Measurements from ENCODE around the gene KDM1B. TPM values are rescaled to one million over a fixed set of nuclear protein-coding genes. Genes with fewer than 3 reads are reported as not detected.

KDM1B gene
- 10 to 100 TPM; 28.4 to 43.5 TPM for total RNA-seq

- H3K36me3 ChIP-seq, result no peaks in the 10 kb centered on the region
- peak within 1 kb of the TSS; percentile 90 for H3K4me3 ChIP-seq
- H3K27ac ChIP-seq, result peak within 1 kb of the TSS; percentile 94
- H3K4me1 ChIP-seq, result peaks cover 9% of the 10 kb centered on the region
- no peaks in the 10 kb centered on the region for H3K27me3 ChIP-seq
- no peak for TF ChIP-seq CTCF (IDR thresholded peaks at IDR 0.05)
- H3K9ac ChIP-seq (ENCODE audit: low read depth in 2 of 2, low read length in 2 of 2), result peak within 1 kb of the TSS; percentile 95 to 97
- H3K9me3 ChIP-seq, result no peaks in the 10 kb centered on the region
- intact Hi-C loops (cut with DNase I), result no loop called here
- DNase-seq, result peak; percentile 99
Observed at GRCh38 chr6:18155150-18155863, at the start of gene KDM1B. TSS of gene KDM1B (plus strand) at chr6:18155422. CDS start at chr6:18159896, 4,474 bp downstream.

GRCh38 chr6:18107061-18107460 is 48.2 kb upstream of the KDM1B start:
- Histone ChIP-seq H3K36me3 (no peaks in the 10 kb centered on the region), H3K27ac (no peak overlapping the region), H3K4me3 (no peak overlapping the region), H3K9me3 (no peaks in the 10 kb centered on the region), H3K4me1 (no peaks in the 10 kb centered on the region), H3K9ac (ENCODE audit: low read depth in 2 of 2, low read length in 2 of 2) (no peak overlapping the region), H3K27me3 (no peaks in the 10 kb centered on the region)
- intact Hi-C loops (cut with DNase I), result no loop called here
- no peak for TF ChIP-seq CTCF (IDR thresholded peaks at IDR 0.05)
- no peak for DNase-seq

- no peak overlapping the region for H3K4me3 ChIP-seq
- no peak overlapping the region for H3K9ac ChIP-seq (ENCODE audit: low read depth in 2 of 2, low read length in 2 of 2)
- DNase-seq, result no peak
- no peaks in the 10 kb centered on the region for H3K36me3 ChIP-seq
- no peak overlapping the region for H3K27ac ChIP-seq
- intact Hi-C loops (cut with DNase I), result no loop called here
- no peaks in the 10 kb centered on the region for H3K4me1 ChIP-seq
- no peak for TF ChIP-seq CTCF (IDR thresholded peaks at IDR 0.05)
- no peaks in the 10 kb centered on the region for H3K9me3 ChIP-seq
- H3K27me3 ChIP-seq, result no peaks in the 10 kb centered on the region
Observed at GRCh38 chr6:18110162-18110561, 45.1 kb upstream of the KDM1B start.

- Histone ChIP-seq H3K27ac (no peak overlapping the region), H3K4me3 (no peak overlapping the region), H3K4me1 (peaks cover 10% of the 10 kb centered on the region), H3K27me3 (no peaks in the 10 kb centered on the region), H3K9me3 (no peaks in the 10 kb centered on the region), H3K36me3 (no peaks in the 10 kb centered on the region), H3K9ac (ENCODE audit: low read depth in 2 of 2, low read length in 2 of 2) (no peak overlapping the region)
- intact Hi-C loops (cut with DNase I), result no loop called here
- no peak for DNase-seq
- no peak for TF ChIP-seq CTCF (IDR thresholded peaks at IDR 0.05)
Observed at GRCh38 chr6:18115356-18115755, 39.9 kb upstream of the KDM1B start.

GRCh38 chr6:18117136-18117535 is 38.1 kb upstream of the KDM1B start:
- no peaks in the 10 kb centered on the region for H3K27me3 ChIP-seq
- DNase-seq, result no peak
- no peak overlapping the region for H3K4me3 ChIP-seq
- no peak overlapping the region for H3K9ac ChIP-seq (ENCODE audit: low read depth in 2 of 2, low read length in 2 of 2)
- TF ChIP-seq CTCF (IDR thresholded peaks at IDR 0.05), result no peak
- no peaks in the 10 kb centered on the region for H3K9me3 ChIP-seq
- no peaks in the 10 kb centered on the region for H3K36me3 ChIP-seq
- H3K4me1 ChIP-seq, result peaks cover 11% of the 10 kb centered on the region
- H3K27ac ChIP-seq, result no peak overlapping the region
- intact Hi-C loops (cut with DNase I), result no loop called here

Data from colonic mucosa (tissue), 4 donors.